SU-DHL-6 (cell line): Measurements from ENCODE around the gene PRKAR1B.

Experiments
- H2AFZ ChIP-seq: fragments of 200-600 bp; sonication (generic); 2 replicates; pipeline ENCODE4 v1.6.1; 2014; ENCODE audit warnings: low read depth, mild to moderate bottlenecking, moderate library complexity, mixed read lengths, antibody characterized with exemption, low read length; ENCODE audit not compliant: severe bottlenecking
- H3F3A ChIP-seq: fragments of 200-600 bp; shearing (Covaris generic); 2 replicates; pipeline ENCODE4 v1.6.0; 2016; ENCODE audit warnings: antibody characterized with exemption, mild to moderate bottlenecking; ENCODE audit not compliant: insufficient read depth
- H3K27ac ChIP-seq: fragments of 200-600 bp; sonication (generic); 2 replicates; pipeline ENCODE4 v1.5.1; 2016; ENCODE audit warnings: low read depth, mild to moderate bottlenecking, low read length, moderate library complexity, mixed read lengths
- H3K27me3 ChIP-seq: fragments of 200-600 bp; sonication (generic), shearing (Covaris generic); 2 replicates; pipeline ENCODE4 v1.6.0; 2014; ENCODE audit warnings: mild to moderate bottlenecking, low read length
- H3K36me3 ChIP-seq: fragments of 200-600 bp; sonication (generic); 2 replicates; pipeline ENCODE4 v1.6.1; 2014; ENCODE audit warnings: mild to moderate bottlenecking, low read length, mixed read lengths
- H3K4me2 ChIP-seq: fragments of 300-600, 200-600 bp; shearing (Covaris generic), sonication (generic); 2 replicates; pipeline ENCODE4 v1.6.0; 2014; ENCODE audit warnings: low read length, low read depth, mild to moderate bottlenecking; ENCODE audit not compliant: poor library complexity, severe bottlenecking
- H3K4me3 ChIP-seq: fragments of 200-600 bp; sonication (generic); 2 replicates; pipeline ENCODE4 v1.5.1; 2014; ENCODE audit warnings: antibody characterized with exemption, low read length, mild to moderate bottlenecking, mixed read lengths; ENCODE audit not compliant: insufficient read depth, poor library complexity, severe bottlenecking
- H3K79me2 ChIP-seq: fragments of 200-600 bp; sonication (generic); 2 replicates; pipeline ENCODE4 v1.6.1; 2014; ENCODE audit warnings: mild to moderate bottlenecking, low read length, moderate library complexity; ENCODE audit not compliant: insufficient read depth
- H3K9ac ChIP-seq: fragments of 200-600 bp; sonication (generic); 2 replicates; pipeline ENCODE4 v1.7.0; 2014; ENCODE audit warnings: mild to moderate bottlenecking, low read length
- H3K9me2 ChIP-seq: fragments of 200-600 bp; sonication (generic); replicated peaks from 2 replicates; pipeline ENCODE4 v1.6.1; 2014; ENCODE audit warnings: low read length; ENCODE audit not compliant: insufficient read depth
- H3K9me3 ChIP-seq: fragments of 200-600 bp; sonication (generic); 2 replicates; pipeline ENCODE4 v1.6.1; 2014; ENCODE audit warnings: low read length, mixed read lengths; ENCODE audit not compliant: insufficient read depth
- H4K20me1 ChIP-seq: fragments of 200-600 bp; sonication (generic); 2 replicates; pipeline ENCODE4 v1.6.1; 2014; ENCODE audit warnings: low read depth, mild to moderate bottlenecking, antibody characterized with exemption, low read length, moderate library complexity, mixed read lengths
- EZH2phosphoT487 ChIP-seq: fragments of 200-600 bp; sonication (generic), shearing (Covaris generic); conservative IDR thresholded peaks from 2 replicates; pipeline ENCODE4 v1.6.1; 2018; ENCODE audit warnings: mild to moderate bottlenecking, antibody characterized with exemption, low read length, moderate library complexity, mixed read lengths
- TF ChIP-seq, protein P1 (sequence below): fragments of 200-600 bp; sonication (generic); IDR thresholded peaks from one replicate; pipeline ENCODE4 v1.5.1; 2017; ENCODE audit warnings: antibody characterized with exemption, mild to moderate bottlenecking, low read length, moderate library complexity; ENCODE audit not compliant: insufficient read depth, poor library complexity, severe bottlenecking

The PRKAR1B gene

DNA sequence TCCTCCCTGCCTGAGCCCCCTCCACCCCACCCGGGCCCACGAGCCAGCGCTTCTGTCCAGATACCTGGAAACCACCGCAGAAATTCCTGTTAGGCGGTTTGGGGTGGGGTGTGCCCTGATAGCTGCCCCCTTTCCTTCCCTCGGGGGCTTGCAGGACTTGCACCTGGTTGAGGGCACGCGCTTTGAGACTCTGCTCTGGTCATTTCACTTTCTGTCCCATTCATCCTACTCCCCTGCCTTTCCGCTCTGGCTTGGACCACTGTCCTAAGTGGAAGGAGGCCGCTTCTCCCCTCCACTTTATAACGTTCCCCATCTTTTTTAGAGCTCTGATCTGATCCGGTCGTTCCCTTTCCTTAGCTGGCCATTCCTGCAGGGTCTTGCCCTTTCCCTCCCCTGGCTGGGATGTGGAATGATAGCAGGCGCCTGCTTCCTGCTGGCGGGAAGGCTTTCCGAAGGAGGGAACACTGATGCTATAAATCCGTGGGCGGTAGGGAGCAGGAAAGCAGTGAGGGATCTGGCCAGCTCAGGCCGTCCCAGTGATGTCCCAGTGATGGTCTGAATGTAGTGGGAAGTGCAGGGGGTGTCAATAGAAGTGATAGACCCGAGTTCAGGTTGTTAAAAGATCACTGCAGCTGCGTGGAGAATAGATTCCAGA, 852 bp upstream of the PRKAR1B start:
- Histone ChIP-seq H3F3A (no peaks in the 10 kb centered on the region), H3K79me2 (peaks cover 54% of the 10 kb centered on the region), H3K27ac (peak overlapping the region; percentile 40), H3K9me3 (no peaks in the 10 kb centered on the region), H3K9ac (peak overlapping the region; percentile 70), H4K20me1 (no peaks in the 10 kb centered on the region), H3K27me3 (no peaks in the 10 kb centered on the region), H2AFZ (no peak overlapping the region), H3K9me2 (no peaks in the 10 kb centered on the region), H3K36me3 (no peaks in the 10 kb centered on the region), H3K4me2 (peak overlapping the region; percentile 84), H3K4me3 (peak overlapping the region; percentile 77)
- TF ChIP-seq, protein P1, sequence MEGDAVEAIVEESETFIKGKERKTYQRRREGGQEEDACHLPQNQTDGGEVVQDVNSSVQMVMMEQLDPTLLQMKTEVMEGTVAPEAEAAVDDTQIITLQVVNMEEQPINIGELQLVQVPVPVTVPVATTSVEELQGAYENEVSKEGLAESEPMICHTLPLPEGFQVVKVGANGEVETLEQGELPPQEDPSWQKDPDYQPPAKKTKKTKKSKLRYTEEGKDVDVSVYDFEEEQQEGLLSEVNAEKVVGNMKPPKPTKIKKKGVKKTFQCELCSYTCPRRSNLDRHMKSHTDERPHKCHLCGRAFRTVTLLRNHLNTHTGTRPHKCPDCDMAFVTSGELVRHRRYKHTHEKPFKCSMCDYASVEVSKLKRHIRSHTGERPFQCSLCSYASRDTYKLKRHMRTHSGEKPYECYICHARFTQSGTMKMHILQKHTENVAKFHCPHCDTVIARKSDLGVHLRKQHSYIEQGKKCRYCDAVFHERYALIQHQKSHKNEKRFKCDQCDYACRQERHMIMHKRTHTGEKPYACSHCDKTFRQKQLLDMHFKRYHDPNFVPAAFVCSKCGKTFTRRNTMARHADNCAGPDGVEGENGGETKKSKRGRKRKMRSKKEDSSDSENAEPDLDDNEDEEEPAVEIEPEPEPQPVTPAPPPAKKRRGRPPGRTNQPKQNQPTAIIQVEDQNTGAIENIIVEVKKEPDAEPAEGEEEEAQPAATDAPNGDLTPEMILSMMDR, result no peak
- no peak for TF ChIP-seq EZH2phosphoT487

DNA sequence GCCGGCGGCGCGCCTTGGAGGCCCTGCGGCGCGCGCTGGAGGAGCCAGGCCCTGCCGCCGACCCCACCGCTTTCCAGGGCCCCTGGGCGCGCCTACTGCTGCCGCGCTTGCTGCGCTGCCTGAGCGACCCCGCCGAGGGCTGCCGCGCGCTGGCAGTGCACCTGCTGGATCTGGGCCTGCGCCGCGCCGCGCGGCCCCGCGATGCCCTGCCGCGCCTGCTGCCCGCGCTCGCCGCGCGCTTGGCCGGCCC, 302 bp downstream of the PRKAR1B start:
- TF ChIP-seq EZH2phosphoT487, result no peak
- TF ChIP-seq, protein P1, result no peak

DNA sequence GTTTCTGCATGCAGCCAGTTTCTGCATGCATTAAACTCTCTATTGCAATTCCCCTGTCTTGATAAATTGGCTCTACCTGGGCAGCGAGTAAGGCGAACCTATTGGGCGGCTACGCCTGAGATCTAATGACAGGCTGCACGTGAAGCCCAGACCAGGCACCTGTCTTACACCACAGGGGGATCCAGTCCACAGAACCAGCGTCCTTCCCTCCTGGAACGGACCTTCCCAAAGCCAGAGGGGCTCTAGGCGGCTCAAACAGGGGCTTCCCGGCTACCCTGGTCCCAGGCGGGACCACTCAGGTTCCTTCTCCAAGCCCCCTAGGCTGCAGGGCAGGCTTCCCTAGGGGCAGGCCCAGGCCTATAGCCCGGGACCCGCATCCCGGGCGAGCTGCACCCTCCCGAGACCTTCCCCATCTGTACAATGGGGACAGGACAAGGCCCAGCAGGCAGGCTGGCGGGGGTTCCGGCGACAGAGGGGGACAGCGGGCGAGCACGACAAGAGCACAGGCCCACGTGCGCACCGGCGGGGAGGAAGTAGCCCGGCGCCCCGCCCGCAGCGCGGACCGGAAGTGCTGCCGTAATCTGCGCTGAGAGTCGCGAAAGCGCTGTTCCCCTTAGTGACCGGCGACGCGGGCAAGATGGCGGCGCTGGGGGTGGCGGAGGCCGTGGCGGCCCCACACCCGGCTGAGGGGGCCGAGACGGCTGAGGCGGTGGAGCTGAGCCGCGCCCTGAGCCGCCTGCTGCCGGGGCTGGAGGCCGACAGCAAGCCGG, 812 bp downstream of the PRKAR1B start, which contains the start of gene DNAAF5:
DNAAF5 (plus strand) TSS at position 616 of the 770 bp plus-strand sequence; CDS start at position 638, 22 bp downstream.
- no peaks in the 10 kb centered on the region for H3K9me3 ChIP-seq
- H3K4me3 ChIP-seq, result peak within 1 kb of the TSS; percentile 77
- peaks cover 47% of the 10 kb centered on the region for H3K79me2 ChIP-seq
- H3K36me3 ChIP-seq, result 0 out of 2 replicates have a peak, but pooled peaks cover 3% of the 10 kb centered on the region
- no peaks in the 10 kb centered on the region for H3K27me3 ChIP-seq
- H4K20me1 ChIP-seq, result no peaks in the 10 kb centered on the region
- no peak for TF ChIP-seq EZH2phosphoT487
- TF ChIP-seq, protein P1, result no peak
- H3K9me2 ChIP-seq, result no peaks in the 10 kb centered on the region
- H3K27ac ChIP-seq, result peak within 1 kb of the TSS; percentile 49
- H3K4me2 ChIP-seq, result peak within 1 kb of the TSS; percentile 84
- H2AFZ ChIP-seq, result peak within 1 kb of the TSS; percentile 49
- H3K9ac ChIP-seq, result peak within 1 kb of the TSS; percentile 70
- no peaks in the 10 kb centered on the region for H3F3A ChIP-seq

More for the DNA sequence above, 302 bp downstream of the PRKAR1B start:
- Histone ChIP-seq H3K9ac (peak overlapping the region; percentile 70), H3K27ac (peak overlapping the region; percentile 40; the same call in 1 of the 2 replicates), H3K4me3 (peak overlapping the region; percentile 77), H4K20me1 (no peaks in the 10 kb centered on the region), H3K9me3 (no peaks in the 10 kb centered on the region), H2AFZ (no peak overlapping the region), H3F3A (no peaks in the 10 kb centered on the region), H3K9me2 (no peaks in the 10 kb centered on the region), H3K36me3 (0 out of 2 replicates have a peak, but pooled peaks cover under 1% of the 10 kb centered on the region), H3K27me3 (no peaks in the 10 kb centered on the region), H3K4me2 (peak overlapping the region; percentile 84), H3K79me2 (peaks cover 49% of the 10 kb centered on the region)
